NB4 (cell line): ENCODE measurements around the gene STK32C.

Experiments used
- CTCF ChIP-seq: IDR thresholded peaks from one replicate; pipeline ENCODE4 v1.5.1; 2012; ENCODE audit warnings: low read depth, low read length
- MAX ChIP-seq: IDR thresholded peaks from 2 replicates; pipeline ENCODE4 v1.6.1; 2011; ENCODE audit warnings: low read depth, low read length
- MYC ChIP-seq: IDR thresholded peaks from 2 replicates; pipeline ENCODE4 v1.6.1; 2011; ENCODE audit warnings: low read depth, low read length
- POLR2A ChIP-seq: IDR thresholded peaks from 2 replicates; pipeline ENCODE4 v1.6.1; 2011; ENCODE audit warnings: mild to moderate bottlenecking; ENCODE audit not compliant: insufficient read length; ENCODE audit errors: extremely low read depth

- TF ChIP-seq POLR2A (no peak), CTCF (no peak), MAX (no peak), MYC (no peak)
Measured at GRCh38 chr10:132189016-132189415, 118.7 kb downstream of the STK32C start.
